Measurements from ENCODE around the gene SIAH1.

DNA sequence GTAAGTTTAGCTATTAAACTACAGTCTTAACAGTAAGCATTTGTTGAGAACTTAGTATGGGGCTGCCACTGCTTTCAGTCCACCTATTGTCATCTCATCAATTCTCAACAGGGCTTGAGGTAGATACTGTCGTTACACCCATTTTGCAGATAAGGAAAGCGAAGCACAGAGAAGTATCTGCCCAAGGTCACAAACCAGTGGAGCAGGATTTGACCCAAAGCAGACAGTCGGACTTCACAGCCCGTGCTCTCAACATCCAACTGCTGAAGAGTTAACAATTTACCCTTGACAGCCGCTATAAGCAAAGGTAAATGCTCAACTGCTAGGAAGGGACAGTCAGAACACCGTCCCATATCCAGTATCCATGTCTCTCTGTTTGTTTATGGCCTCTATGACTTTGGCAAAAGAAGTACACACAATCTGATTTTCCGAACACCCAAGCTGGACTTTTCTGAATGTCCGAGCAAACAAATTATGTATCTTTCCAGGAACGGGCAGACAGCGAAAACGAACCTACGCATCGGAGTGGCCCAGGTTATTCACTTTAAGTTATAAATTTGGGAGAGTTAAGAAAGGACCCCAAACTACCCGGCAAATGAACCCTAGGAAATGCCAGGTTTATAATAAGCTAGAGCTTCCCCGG, 1.2 kb downstream of the SIAH1 start:
- TF ChIP-seq, protein P1, sequence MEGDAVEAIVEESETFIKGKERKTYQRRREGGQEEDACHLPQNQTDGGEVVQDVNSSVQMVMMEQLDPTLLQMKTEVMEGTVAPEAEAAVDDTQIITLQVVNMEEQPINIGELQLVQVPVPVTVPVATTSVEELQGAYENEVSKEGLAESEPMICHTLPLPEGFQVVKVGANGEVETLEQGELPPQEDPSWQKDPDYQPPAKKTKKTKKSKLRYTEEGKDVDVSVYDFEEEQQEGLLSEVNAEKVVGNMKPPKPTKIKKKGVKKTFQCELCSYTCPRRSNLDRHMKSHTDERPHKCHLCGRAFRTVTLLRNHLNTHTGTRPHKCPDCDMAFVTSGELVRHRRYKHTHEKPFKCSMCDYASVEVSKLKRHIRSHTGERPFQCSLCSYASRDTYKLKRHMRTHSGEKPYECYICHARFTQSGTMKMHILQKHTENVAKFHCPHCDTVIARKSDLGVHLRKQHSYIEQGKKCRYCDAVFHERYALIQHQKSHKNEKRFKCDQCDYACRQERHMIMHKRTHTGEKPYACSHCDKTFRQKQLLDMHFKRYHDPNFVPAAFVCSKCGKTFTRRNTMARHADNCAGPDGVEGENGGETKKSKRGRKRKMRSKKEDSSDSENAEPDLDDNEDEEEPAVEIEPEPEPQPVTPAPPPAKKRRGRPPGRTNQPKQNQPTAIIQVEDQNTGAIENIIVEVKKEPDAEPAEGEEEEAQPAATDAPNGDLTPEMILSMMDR (IDR thresholded peaks at IDR 0.05): no peak
- TF ChIP-seq POLR2A (IDR thresholded peaks at IDR 0.05) (peak; percentile 26), POLR2AphosphoS5 (IDR thresholded peaks at IDR 0.05) (peak; percentile 36)

Measured in prostate gland (tissue), 2 donors.